Gastrocnemius medialis (tissue), 4 donors: ENCODE data around the gene COMMD9. TPM values are rescaled to one million over a fixed set of nuclear protein-coding genes. Genes with fewer than 3 reads are reported as not detected.

Source experiments
- ATAC-seq, 2 donors: fragments of 150-250 bp; one replicate each; pipeline ENCODE4 v1.9.1; 2016
- DNase-seq, 2 donors: peaks; one replicate each; pipeline ENCODE4 v3.0.0-alpha.2; 2019
- H3K27ac ChIP-seq, 4 donors: fragments of 200-600 bp; sonication (generic); 1 replicate in 1 of 4; 2 replicates in 3 of 4; pipeline ENCODE4 v1.5.1; 2016 to 2018; ENCODE audit warnings: mild to moderate bottlenecking in 2 of 4, moderate library complexity in 1 of 4
- H3K27me3 ChIP-seq, 3 donors: fragments of 200-600 bp; sonication (generic) in 2 of 3; 1 replicate in 1 of 3; 2 replicates in 2 of 3; pipeline versions ENCODE4 v1.5.1 to v1.6.0; 2016 to 2019; ENCODE audit warnings: mild to moderate bottlenecking in 1 of 3, moderate library complexity in 1 of 3
- H3K36me3 ChIP-seq, 2 donors: fragments of 200-600 bp; sonication (generic) in 1 of 2; one replicate each; pipeline ENCODE4 v1.5.1; 2017 to 2018
- H3K4me1 ChIP-seq, 2 donors: fragments of 200-600 bp; sonication (generic) in 1 of 2; one replicate each; pipeline ENCODE4 v1.5.1; 2016 to 2017; ENCODE audit warnings: mild to moderate bottlenecking in 2 of 2
- H3K4me3 ChIP-seq, 4 donors: fragments of 200-600 bp; sonication (generic) in 3 of 4; 1 replicate in 1 of 4; 2 replicates in 3 of 4; pipeline ENCODE4 v1.5.1; 2016 to 2019; ENCODE audit warnings: mild to moderate bottlenecking in 2 of 4
- H3K9me3 ChIP-seq, 3 donors: fragments of 200-600 bp; sonication (generic) in 2 of 3; 1 replicate in 1 of 3; 2 replicates in 2 of 3; pipeline ENCODE4 v1.5.1; 2016 to 2019
- CTCF ChIP-seq, 5 experiments: fragments of 450-650 bp in 3 of 5; fragments of 200-600 bp in 2 of 5; sonication (generic) in 2 of 5; IDR thresholded peaks in 4 of 5; conservative IDR thresholded peaks in 1 of 5; 1 replicate in 4 of 5; 2 replicates in 1 of 5; pipeline ENCODE4 v1.5.1; 2016 to 2019; ENCODE audit warnings: antibody characterized with exemption in 5 of 5, mild to moderate bottlenecking in 3 of 5, moderate library complexity in 3 of 5
- POLR2A ChIP-seq, 2 donors: fragments of 450-650 bp; IDR thresholded peaks; one replicate each; pipeline ENCODE4 v1.6.1; 2017; ENCODE audit warnings: antibody characterized with exemption in 2 of 2, mild to moderate bottlenecking in 2 of 2, moderate library complexity in 2 of 2
- in situ Hi-C, 4 donors: fragments of 200-750 bp; cut with MboI; loops; one replicate each; pipeline versions ENCODE4 v1.15.0 to v1.8.0; 2017; ENCODE audit warnings: low sequenced_read_pairs in 4 of 4
- intact Hi-C: fragments of 100-400 bp; cut with DNase I; formaldehyde crosslinking; loops from one replicate; pipeline ENCODE4 v1.15.1; 2023; ENCODE audit warnings: low total_unique reads
- total RNA-seq, 4 donors: library from RNA; depleted of rRNA; stranded (reverse); fragments of >200 nt; gene quantifications; one replicate each; pipeline versions ENCODE4 v1.1.0 to v1.2.3, GENCODE V29; 2016

Gene COMMD9
- total RNA-seq, 4 donors from 2014 or later: 51.8 to 68.6 (median 57.7) TPM

- intact Hi-C loops (no loop called here), in situ Hi-C loops (no loop called here)
- ATAC-seq: no peak
- DNase-seq: no peak
- Histone ChIP-seq H3K9me3 (no peaks in the 10 kb centered on the region), H3K27me3 (no peaks in the 10 kb centered on the region), H3K4me3 (no peak overlapping the region), H3K27ac (no peak overlapping the region), H3K36me3 (no peaks in the 10 kb centered on the region), H3K4me1 (no peaks in the 10 kb centered on the region)
- TF ChIP-seq CTCF (IDR thresholded peaks at IDR 0.05 in 4 of 5, conservative IDR thresholded peaks at IDR 0.05 in 1 of 5) (no peak), POLR2A (IDR thresholded peaks at IDR 0.05) (no peak)
Measured at GRCh38 chr11:36241497-36241896, 47.7 kb downstream of the COMMD9 start.

GRCh38 chr11:36240801-36241200, 48.4 kb downstream of the COMMD9 start:
- ATAC-seq (no peak), DNase-seq (no peak)
- in situ Hi-C loops (no loop called here), intact Hi-C loops (no loop called here)
- Histone ChIP-seq H3K4me1 (no peaks in the 10 kb centered on the region), H3K4me3 (no peak overlapping the region), H3K36me3 (no peaks in the 10 kb centered on the region), H3K9me3 (no peaks in the 10 kb centered on the region), H3K27me3 (no peaks in the 10 kb centered on the region), H3K27ac (no peak overlapping the region)
- no peak for TF ChIP-seq POLR2A (IDR thresholded peaks at IDR 0.05)
- no peak for TF ChIP-seq CTCF (IDR thresholded peaks at IDR 0.05 in 4 of 5, conservative IDR thresholded peaks at IDR 0.05 in 1 of 5)

GRCh38 chr11:36240173-36240572, 49.1 kb downstream of the COMMD9 start:
- intact Hi-C loops: no loop called here
- ATAC-seq: no peak
- no peak for DNase-seq
- no peaks in the 10 kb centered on the region for H3K4me1 ChIP-seq
- in situ Hi-C loops: no loop called here
- no peak overlapping the region for H3K27ac ChIP-seq
- H3K36me3 ChIP-seq: no peaks in the 10 kb centered on the region
- H3K27me3 ChIP-seq: no peaks in the 10 kb centered on the region
- no peak for TF ChIP-seq CTCF (IDR thresholded peaks at IDR 0.05 in 4 of 5, conservative IDR thresholded peaks at IDR 0.05 in 1 of 5)
- TF ChIP-seq POLR2A (IDR thresholded peaks at IDR 0.05): no peak
- no peak overlapping the region for H3K4me3 ChIP-seq
- H3K9me3 ChIP-seq: no peaks in the 10 kb centered on the region

- Histone ChIP-seq H3K9me3 (no peaks in the 10 kb centered on the region), H3K4me3 (no peak overlapping the region), H3K27ac (no peak overlapping the region), H3K27me3 (no peaks in the 10 kb centered on the region), H3K4me1 (no peaks in the 10 kb centered on the region), H3K36me3 (no peaks in the 10 kb centered on the region)
- ATAC-seq (no peak), DNase-seq (no peak)
- TF ChIP-seq CTCF (IDR thresholded peaks at IDR 0.05 in 4 of 5, conservative IDR thresholded peaks at IDR 0.05 in 1 of 5) (no peak), POLR2A (IDR thresholded peaks at IDR 0.05) (no peak)
- intact Hi-C loops (no loop called here), in situ Hi-C loops (no loop called here)
Measured at GRCh38 chr11:36239636-36240035, 49.6 kb downstream of the COMMD9 start.

GRCh38 chr11:36238881-36239280, 50.3 kb downstream of the COMMD9 start:
- intact Hi-C loops: no loop called here
- no peak for DNase-seq
- Histone ChIP-seq H3K4me3 (no peak overlapping the region), H3K27me3 (no peaks in the 10 kb centered on the region), H3K36me3 (no peaks in the 10 kb centered on the region), H3K27ac (no peak overlapping the region), H3K4me1 (no peaks in the 10 kb centered on the region), H3K9me3 (no peaks in the 10 kb centered on the region)
- ATAC-seq: no peak
- TF ChIP-seq CTCF (IDR thresholded peaks at IDR 0.05 in 4 of 5, conservative IDR thresholded peaks at IDR 0.05 in 1 of 5): no peak
- no peak for TF ChIP-seq POLR2A (IDR thresholded peaks at IDR 0.05)
- in situ Hi-C loops: no loop called here
